Chondrocyte (in vitro differentiated cells): ENCODE data around the gene CTBP1. TPM values are rescaled to one million over a fixed set of nuclear protein-coding genes. Genes with fewer than 3 reads are reported as not detected.

Experiments
- DNase-seq: peaks from one replicate; pipeline ENCODE4 v3.0.0; 2021; ENCODE audit warnings: mixed read lengths, low spot score
- H3K27ac Mint-ChIP-seq: one replicate; pipeline ENCODE4 v1.8.0; 2021; ENCODE audit warnings: mild to moderate bottlenecking, moderate library complexity, mixed read lengths; ENCODE audit not compliant: unreplicated experiment
- H3K27me3 Mint-ChIP-seq: 2 replicates; pipeline ENCODE4 v1.8.0; 2021; ENCODE audit warnings: low read depth, mixed read lengths
- H3K36me3 Mint-ChIP-seq: 2 replicates; pipeline ENCODE4 v1.8.0; 2021; ENCODE audit warnings: low read depth, mixed read lengths
- H3K4me1 Mint-ChIP-seq: 2 replicates; pipeline ENCODE4 v1.8.0; 2021; ENCODE audit warnings: low read depth, mild to moderate bottlenecking, mixed read lengths
- H3K4me3 Mint-ChIP-seq: one replicate; pipeline ENCODE4 v1.8.0; 2021; ENCODE audit warnings: mild to moderate bottlenecking, moderate library complexity, mixed read lengths; ENCODE audit not compliant: unreplicated experiment
- H3K9me3 Mint-ChIP-seq: 2 replicates; pipeline ENCODE4 v1.8.0; 2021; ENCODE audit warnings: low read depth, mixed read lengths
- total RNA-seq: library from RNA; stranded (reverse); gene quantifications from 3 replicates; pipeline ENCODE4 v1.2.1, GENCODE V29; 2021
- TF ChIP-seq, protein P1 (sequence below): fragments of 200-600 bp; sonication (generic); IDR thresholded peaks from 2 replicates; pipeline ENCODE4 v1.5.0; 2021; ENCODE audit warnings: antibody characterized with exemption, mild to moderate bottlenecking, moderate library complexity

Gene CTBP1
- total RNA-seq, 1 donor from 2014 or later = 151 TPM

DNA sequence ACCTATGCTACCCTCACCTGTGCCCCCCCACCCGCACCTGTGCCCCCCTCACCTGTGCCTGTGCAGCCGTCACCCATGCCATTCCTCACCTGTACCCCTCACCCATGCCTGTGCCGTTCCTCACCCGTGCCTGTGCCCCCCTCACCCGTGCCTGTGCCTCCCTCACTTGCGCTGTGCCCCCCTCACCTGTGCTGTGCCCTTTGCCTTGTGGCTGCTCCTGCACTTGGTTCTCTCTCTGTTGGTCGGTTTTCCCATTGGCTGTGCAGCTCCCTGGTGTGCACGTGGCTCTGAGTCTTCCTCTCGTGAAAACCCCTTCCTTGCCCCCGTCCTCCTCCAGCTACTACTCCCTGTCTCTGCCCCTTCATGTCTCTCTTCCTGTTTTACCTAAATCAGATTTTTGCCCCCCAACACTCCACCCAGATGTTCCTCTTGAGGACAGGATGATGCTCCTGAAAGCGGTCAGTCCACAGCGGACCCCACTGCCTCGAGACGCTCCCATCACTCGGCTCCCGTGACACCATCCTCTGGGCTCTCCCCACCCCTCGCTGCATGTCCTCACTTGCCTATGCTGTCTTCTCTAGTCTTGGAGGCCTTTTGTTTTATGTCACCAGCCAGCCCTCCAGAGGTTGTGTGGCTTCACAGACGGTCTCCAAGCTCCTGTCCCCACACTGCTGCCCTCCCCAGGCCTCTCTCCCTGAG is 47.5 kb upstream of the CTBP1 start:
- Mint-ChIP-seq H3K4me3 (no peak overlapping the region), H3K36me3 (peaks cover 2% of the 10 kb centered on the region), H3K27ac (no peak overlapping the region), H3K9me3 (no peaks in the 10 kb centered on the region), H3K4me1 (peaks cover 36% of the 10 kb centered on the region), H3K27me3 (no peaks in the 10 kb centered on the region)
- no peak for DNase-seq
- TF ChIP-seq, protein P1, sequence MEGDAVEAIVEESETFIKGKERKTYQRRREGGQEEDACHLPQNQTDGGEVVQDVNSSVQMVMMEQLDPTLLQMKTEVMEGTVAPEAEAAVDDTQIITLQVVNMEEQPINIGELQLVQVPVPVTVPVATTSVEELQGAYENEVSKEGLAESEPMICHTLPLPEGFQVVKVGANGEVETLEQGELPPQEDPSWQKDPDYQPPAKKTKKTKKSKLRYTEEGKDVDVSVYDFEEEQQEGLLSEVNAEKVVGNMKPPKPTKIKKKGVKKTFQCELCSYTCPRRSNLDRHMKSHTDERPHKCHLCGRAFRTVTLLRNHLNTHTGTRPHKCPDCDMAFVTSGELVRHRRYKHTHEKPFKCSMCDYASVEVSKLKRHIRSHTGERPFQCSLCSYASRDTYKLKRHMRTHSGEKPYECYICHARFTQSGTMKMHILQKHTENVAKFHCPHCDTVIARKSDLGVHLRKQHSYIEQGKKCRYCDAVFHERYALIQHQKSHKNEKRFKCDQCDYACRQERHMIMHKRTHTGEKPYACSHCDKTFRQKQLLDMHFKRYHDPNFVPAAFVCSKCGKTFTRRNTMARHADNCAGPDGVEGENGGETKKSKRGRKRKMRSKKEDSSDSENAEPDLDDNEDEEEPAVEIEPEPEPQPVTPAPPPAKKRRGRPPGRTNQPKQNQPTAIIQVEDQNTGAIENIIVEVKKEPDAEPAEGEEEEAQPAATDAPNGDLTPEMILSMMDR = no peak

DNA sequence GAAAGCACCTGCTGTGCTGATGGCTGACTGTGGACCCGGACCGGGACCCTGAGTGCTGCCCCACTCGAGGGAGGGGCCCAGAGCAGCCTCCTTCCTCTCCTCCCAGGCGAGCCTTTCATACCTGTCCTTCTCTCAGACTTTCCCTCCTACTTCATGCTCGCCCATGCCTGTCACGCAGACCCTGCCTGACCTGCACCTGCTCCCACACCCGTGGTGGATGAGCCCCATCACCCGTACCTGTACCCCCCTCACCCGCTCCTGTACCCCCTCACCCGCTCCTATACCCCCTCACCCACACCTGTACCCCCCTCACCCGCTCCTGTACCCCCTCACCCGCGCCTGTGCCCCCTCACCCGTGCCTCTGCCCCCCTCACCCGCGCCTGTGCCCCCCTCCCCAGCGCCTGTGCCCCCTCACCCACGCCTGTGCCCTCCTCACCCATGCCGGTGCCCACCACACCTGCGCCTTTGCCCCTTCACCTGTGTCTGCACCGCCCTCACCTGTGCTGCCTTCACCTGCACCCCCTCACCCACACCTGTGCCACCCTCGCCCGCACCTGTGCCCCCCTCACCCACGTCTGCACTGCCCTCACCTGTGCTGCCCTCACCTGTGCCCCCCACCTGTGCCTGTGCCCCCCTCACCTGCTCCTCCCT is 46.6 kb upstream of the CTBP1 start:
- Mint-ChIP-seq H3K27me3 (no peaks in the 10 kb centered on the region), H3K36me3 (peaks cover 2% of the 10 kb centered on the region), H3K4me3 (no peak overlapping the region), H3K9me3 (no peaks in the 10 kb centered on the region), H3K4me1 (peaks cover 45% of the 10 kb centered on the region), H3K27ac (peak overlapping the region; percentile 45)
- DNase-seq = no peak
- TF ChIP-seq, protein P1 = no peak

DNA sequence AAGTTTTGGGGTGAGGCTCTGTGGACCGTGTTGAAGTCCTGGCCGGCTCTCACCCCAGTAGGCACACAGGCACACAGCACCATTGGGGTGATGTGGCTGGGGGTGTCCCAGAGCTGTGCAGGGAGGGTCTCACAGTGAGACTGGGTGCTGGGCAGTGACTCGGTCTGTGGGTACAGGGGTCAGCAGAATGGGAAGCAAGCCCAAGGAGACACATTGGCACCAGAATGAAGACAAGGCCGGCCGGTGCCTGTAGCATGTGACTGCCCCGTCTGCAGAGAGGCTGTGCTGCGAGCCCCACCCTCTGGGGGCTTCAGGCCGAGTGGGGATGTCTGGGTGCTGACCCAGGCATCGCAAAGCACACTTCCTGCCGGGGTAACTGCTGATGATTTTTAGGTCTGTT is 46.0 kb upstream of the CTBP1 start:
- H3K4me1 Mint-ChIP-seq = peaks cover 47% of the 10 kb centered on the region
- H3K9me3 Mint-ChIP-seq = no peaks in the 10 kb centered on the region
- no peak for DNase-seq
- peaks cover 2% of the 10 kb centered on the region for H3K36me3 Mint-ChIP-seq
- TF ChIP-seq, protein P1 = no peak
- H3K4me3 Mint-ChIP-seq = no peak overlapping the region
- H3K27me3 Mint-ChIP-seq = no peaks in the 10 kb centered on the region
- H3K27ac Mint-ChIP-seq = peak overlapping the region; percentile 61

DNA sequence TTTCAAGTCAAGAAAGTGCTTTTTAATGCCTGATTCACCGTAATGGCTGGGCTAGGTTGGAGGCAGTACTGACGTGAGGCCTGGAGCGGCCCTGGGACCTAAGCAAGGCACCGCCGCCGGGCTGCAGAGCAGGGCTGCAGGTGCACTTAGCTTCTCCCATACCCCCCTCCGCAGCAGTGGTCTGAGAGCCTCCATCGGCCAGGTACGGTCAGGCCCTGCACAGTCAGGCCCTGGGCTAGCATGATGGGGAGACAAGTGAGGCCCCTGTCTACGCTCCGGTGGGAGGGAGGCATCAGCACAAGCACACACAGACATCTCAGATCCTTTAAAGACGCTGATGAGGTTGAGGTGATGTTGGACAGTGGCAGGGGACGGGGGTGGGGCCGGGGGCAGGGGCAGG is 45.5 kb upstream of the CTBP1 start:
- TF ChIP-seq, protein P1 = no peak
- Mint-ChIP-seq H3K27ac (peak overlapping the region; percentile 32), H3K36me3 (peaks cover 2% of the 10 kb centered on the region), H3K9me3 (no peaks in the 10 kb centered on the region), H3K4me1 (peaks cover 47% of the 10 kb centered on the region), H3K27me3 (no peaks in the 10 kb centered on the region), H3K4me3 (no peak overlapping the region)
- DNase-seq = no peak

DNA sequence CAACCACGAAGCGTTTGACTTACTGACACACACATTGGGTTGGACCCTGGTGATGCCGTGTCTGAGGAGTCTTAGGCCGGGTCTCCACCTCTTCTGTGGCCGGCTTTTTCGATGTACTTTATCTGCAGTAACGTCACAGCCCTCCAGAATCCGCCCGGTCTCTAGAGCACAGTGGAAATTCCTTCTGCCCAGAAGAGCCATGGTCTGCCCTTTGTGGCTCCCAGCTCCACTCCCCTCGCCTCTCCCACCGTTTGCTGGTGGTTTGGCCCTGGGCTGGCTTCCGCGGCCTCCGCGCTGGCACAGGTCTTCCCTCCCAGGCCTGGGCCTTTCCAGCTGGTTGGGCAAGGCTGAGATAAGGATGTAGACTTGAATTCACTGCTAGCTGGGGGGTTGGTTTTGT is 45.1 kb upstream of the CTBP1 start:
- Mint-ChIP-seq H3K9me3 (no peaks in the 10 kb centered on the region), H3K27me3 (no peaks in the 10 kb centered on the region), H3K4me1 (peaks cover 49% of the 10 kb centered on the region), H3K4me3 (no peak overlapping the region), H3K27ac (peak overlapping the region; percentile 32), H3K36me3 (no peaks in the 10 kb centered on the region)
- TF ChIP-seq, protein P1 = no peak
- DNase-seq = no peak
